Tongue (tissue), 2 donors: Measurements from ENCODE around the gene VWC2L. TPM values are rescaled to one million over a fixed set of nuclear protein-coding genes. Genes with fewer than 3 reads are reported as not detected.

ENCODE experiments used
- DNase-seq: peaks from one replicate; pipeline ENCODE4 v3.0.0-alpha.2; 2015
- total RNA-seq: library from RNA; depleted of rRNA; stranded (reverse); fragments of >200 nt; gene quantifications from one replicate; pipeline ENCODE4 v1.2.3, GENCODE V29; 2014

The VWC2L gene
- total RNA-seq, 1 donor from 2014 or later, result not detected

DNA sequence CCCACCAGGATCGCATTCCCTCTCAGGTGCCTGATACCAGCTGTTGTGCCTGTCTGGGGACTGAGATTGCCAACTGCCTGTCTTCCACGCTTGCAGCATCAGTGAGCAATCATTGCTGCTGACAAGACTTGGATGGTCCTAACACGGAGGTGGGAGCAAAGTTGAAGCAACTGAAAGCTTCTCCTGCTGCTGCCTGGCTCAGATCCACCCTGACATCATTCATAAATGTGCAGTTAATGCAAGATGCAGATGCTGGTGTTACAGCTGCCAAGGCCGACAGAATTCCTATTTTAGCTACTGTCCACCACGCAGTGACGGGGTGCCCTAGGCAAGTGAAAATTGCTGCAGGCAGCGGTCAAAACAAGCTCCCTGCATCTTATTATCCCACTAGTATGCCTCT lies 131.4 kb downstream of the VWC2L start:
- peak; percentile 24 for DNase-seq

DNA sequence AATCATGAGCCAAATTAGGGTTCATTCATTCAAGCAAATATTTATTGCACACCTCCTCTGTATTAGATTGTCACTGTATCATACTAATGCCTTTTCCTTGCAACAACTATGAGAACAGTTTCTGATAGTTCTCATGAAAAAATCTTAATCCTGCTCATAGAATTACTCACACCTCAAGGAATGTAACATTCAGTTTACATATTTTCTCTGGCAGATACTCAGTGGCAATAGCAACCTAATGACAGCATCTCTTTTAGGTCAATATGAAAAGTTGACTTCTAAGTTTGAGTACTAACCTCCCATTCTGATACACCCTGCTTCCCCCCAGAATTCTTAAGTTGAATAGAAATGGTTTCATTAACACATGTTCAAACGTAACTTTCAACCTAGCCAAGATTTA lies 132.0 kb downstream of the VWC2L start:
- DNase-seq, result no peak

DNA sequence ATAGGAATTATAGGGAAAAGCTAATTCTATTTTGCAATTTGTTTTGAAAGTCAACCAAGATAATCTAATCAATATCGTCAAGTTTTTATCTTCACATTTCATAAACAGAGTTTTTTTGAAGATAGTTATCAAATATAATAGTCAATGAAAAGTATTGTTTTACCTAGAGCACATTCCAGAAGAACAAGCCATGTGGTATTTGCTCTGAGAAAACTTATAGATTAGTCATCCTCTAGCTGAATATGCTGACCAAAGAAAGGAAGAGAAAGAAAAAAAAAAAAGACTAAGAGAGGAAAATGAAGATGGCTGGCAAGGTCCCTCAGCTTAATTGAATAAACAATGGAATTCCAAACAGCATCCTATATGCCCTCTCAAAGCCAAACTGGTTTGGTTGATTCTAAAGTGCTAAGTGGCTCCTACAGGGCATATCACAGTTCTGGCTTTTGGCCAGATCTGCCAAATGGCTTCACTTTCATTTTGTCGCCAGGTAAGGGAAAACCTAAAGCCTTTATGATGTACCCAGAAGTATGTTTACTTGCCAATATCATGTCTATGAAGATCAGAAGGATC lies 132.6 kb downstream of the VWC2L start:
- DNase-seq, result no peak

DNA sequence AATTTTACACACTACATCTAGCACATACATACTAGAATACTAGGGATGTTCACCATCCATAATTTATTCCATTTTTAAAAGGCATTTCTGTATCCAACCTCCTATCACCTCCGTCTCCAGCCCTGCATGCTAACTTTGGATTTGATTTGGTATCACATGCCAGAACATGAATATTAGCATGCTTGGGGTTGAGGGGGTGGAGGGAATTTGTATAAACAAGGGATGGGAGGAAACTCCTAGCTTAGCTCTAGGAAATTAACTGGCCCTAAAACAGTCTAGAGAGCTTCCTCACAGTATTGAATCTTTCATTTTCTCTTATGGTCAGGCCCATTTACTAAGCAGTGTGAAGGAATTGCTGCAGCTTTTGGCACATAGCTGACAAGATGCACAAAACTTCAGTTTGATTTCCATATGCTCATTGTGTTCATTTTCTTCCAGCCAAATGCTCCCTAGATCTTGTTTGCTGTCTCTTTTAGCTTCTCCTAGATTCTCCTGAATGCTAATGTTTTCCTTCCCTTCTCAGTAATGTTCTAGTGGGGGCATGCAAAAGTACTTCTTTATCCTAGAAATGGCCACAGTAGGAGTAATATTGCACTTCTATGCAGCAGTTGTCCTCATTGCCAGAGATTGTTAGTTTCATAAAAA lies 135.2 kb downstream of the VWC2L start:
- peak; percentile 4 for DNase-seq

DNA sequence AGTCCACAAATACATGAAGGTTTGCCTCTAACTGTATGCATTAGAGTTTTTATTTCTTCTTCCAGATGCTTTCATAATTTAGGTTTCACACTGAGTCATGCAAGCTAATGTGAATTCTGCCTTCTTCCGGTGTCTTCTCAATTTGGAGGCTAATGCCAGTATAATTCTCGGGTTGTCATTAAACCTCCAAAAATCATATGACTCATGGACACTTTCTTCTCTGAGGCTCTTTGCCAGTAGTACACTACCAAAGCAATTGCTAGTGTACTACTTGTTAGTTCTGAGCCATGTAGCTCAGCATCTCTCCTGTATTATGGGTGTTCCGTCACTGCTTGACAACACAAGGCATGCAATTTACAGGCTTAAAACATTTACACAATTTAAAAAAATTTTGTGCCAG lies 137.1 kb downstream of the VWC2L start:
- DNase-seq, result no peak

DNA sequence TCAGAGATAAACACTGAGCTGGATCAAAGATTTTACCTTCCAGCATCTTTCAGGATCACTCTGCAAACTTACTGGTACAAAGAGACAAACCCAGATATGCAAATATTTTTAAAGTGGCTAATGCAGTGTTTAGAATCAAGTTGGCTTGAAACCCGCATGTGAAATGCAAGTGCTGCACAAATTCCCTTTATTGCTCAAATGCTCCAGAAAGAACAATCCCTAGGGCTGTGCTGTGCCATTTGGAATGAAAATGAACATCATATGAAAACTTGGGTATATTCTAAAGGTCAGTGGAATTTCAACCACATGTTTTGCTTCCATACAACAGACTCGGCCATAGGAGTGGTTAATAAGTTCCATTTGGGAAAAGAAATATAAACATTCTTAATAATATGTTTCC lies 139.1 kb downstream of the VWC2L start:
- no peak for DNase-seq

DNA sequence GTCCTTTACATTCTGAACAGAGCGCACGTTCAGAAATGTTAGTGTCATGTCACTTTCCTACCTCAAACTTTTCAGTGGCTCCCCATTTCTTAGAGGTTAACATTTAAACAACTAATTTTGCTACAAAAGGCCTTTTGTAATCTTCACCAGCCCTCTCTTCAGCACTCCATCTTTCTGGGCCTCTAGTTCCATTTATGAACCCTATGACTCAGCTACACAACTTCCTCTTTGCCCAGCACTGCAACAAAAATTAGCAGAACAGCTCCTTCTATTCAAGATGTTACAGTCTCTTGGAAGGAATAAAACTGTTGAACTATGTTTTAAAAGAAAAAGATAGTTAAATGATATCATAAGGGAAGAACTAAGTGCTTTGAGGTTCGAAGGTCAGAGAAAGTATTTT lies 139.9 kb downstream of the VWC2L start:
- no peak for DNase-seq

DNA sequence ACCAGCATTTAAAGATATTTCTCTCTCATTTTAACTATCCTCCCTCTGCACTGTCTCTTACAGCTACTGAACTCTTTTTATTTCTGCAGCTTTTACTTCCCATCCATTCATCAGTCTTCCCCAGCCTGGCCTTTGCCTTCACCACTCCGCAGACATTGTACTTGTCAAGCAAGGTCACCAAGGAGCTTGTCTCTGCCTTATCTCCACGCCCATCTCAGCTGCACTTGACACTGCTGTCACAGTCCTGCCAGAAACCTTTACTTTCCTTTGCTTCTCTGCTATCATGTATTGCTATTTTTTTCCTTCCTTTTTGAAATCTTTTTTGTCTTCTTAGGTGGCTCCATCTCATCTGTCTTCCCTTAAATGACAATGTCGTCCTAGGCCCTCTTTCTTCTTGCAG lies 147.0 kb downstream of the VWC2L start:
- no peak for DNase-seq

DNA sequence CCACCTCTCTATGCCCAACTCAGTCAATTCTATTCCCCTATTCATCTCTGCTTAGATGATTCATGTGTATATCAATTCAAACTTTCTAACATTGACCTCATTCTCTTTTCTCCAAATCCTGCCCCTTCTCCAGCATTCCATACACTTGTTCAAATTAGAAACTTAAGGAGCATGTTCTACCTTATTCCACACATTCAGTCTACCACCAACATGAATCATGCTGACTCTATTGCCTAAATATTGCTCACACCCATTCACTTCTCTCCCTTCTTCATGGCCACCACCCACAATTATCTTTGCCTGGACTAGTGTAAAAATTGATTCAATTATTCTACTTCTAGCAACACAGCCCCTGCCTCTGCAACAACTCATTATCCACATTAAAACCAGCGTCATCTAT lies 147.5 kb downstream of the VWC2L start:
- no peak for DNase-seq

DNA sequence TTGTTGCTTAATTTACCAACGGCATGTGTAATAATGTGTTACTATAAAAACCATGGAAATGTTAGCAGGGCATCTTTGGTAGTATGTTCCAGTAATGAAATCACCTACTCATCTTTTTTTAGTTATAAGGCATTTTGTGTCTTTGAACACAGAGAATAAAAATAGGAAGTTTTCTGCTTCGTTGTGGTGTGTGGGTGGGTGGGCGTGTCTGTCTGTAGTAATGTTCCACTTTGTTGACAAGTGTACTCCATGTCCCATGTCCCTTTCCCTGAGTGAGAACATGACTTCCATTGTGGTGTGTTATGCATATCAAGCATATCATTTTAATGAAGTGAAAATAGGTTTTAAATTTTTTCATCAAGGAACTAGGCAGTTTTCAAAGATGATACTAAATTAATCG lies 149.3 kb downstream of the VWC2L start:
- no peak for DNase-seq

DNA sequence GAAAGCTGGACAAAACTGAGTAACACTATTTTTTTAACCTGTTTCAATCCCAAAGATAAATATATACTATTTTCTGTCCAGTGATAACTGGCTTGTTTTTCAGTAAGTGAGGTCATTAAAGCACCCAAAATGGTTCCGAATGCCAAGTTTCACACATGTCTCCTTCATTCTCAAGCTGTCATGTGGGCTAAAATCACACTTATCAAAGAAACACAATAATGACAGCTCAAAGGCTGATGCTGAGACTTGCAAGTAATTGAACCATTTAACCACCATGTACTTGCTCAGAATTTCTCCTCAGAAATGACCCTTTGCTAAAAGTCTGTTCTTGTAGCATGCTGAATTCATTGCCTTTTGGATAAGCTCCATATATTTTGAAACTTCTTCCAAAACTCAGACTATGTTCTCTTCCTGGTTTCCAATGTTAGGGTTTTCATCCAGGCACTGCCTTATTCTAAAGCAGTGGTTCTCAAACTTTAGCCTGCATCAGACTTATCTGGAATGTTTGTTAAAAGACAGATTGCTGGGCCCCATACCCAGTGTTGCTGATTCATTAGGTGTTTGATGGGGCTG lies 149.8 kb downstream of the VWC2L start:
- no peak for DNase-seq

DNA sequence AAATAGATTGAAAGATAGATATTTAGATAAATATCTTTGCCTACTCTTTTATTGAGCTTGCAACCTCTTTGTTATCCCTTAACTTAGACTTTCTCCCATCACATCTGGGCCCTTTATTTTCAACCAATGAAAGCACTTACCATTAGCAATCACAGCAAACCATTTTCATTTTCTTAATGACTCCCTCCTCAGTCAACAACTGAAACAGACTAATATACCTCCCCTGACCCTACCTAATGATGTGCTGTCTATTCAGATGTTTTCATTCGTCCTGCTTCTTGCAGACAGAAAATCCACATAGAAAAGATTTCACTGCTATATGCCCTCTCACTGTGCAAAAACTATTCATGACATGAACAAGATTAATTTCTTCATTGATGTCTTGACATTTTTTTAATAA lies 154.4 kb downstream of the VWC2L start:
- DNase-seq, result no peak

DNA sequence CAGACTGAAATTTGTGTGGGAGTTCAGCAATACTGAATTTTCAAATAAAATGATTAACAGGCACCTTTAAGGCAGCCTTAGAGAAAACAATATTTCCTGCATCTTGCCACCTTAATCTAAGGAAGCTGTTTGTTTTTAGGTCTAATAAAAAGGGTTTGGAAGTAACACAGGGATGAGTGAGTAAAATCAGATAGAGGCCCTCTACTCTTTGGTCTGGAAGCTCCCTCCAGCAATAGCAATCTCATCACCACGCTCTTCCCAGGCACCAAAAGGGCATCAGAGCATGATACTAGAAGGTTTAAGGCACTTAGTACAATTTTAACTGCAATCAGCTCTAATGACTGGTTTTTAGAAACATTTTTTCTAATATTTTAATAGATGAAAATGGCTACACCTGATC lies 155.6 kb downstream of the VWC2L start:
- no peak for DNase-seq

DNA sequence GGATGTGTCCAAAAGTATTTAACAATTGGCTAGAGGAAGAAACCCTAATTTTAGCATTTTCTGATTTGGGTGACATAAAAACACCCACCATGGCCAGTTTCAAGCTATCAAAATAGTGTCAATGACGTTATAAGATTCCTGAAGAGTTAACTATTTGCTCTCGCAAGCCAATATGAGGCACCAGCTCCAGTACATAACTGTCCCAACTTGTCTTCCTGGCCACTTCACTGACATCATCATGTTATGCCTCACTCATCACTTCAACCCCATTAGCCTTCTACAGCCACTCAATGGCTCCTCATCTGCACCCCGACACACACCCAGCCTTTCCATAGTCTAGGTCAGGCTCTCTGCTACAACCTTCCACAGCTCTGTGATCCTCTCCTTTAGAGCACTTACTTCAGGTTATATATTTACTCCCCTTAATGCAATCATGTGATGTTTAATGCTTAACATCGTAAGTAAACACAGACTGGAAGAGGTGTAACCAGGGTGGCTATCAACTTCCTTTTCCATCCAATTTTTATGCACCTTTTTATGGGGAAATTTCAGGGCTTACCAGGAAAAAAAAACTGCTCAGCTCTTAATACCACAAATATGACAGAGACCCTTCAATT lies 158.7 kb downstream of the VWC2L start:
- DNase-seq, result no peak

DNA sequence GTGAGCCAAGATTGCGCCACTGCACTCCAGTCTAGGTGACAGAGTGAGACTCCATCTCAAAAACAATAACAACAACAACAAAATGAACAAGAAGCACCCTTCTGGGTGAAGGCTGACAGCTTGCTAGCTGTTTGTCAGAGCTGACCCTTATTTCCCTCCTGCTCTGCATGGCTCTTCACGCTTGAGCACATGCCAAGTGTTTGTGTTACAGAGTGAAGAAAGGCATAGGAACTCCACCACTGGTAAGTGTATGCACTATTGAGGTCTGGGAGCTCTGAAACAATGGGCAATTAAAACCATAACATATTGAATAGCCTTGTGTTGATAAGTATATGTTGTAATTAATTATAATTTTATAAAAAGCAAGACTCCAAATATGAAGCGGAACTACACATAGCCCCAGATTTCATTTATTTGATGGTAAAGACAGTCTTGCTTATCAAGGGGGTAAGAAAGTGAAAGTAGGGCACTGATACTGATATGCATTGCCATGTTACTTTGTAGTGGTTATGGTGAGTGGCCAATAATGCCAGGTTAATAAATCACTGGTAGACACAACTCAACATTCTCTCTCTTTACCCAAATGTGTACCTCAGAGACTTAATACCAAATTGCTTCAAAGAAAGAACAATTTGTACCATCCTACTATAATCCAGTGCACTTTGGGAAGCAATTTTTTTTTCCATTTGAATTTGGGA lies 163.4 kb downstream of the VWC2L start:
- DNase-seq, result no peak

DNA sequence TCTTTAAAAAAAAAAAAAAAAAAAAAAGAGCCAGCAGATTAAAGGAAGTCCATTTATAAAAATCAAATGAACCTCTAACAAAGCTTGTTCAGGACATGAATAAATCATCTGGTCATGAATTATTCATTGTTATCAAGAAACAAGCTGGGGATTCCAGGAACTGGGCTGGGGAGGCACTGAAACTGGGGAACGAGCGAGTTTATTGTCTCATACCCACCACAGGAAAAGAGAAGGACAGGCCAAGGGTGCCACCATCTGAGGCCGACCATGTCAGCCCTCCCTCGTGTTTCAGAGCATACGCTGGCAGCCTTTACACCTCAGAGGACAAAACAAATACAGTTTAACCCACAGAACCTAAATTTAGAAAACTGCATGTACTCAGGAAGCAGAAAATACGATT lies 164.2 kb downstream of the VWC2L start:
- DNase-seq, result no peak

DNA sequence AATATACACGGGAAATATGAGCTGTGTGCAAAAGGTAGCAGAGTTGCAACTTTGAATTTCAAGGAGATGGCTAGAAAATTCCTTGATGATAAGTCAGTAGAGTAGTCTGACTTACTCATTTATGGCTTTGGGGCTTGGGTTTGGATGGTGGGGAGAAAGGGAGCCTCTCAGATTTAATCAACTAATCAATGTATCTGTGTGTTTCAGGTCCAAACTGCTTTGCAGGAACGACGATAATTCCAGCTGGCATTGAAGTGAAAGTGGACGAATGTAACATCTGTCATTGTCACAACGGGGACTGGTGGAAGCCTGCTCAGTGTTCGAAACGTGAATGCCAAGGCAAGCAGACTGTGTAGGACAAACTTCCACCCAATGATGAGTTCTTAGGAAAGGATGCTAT lies 164.6 kb downstream of the VWC2L start:
- DNase-seq, result no peak

DNA sequence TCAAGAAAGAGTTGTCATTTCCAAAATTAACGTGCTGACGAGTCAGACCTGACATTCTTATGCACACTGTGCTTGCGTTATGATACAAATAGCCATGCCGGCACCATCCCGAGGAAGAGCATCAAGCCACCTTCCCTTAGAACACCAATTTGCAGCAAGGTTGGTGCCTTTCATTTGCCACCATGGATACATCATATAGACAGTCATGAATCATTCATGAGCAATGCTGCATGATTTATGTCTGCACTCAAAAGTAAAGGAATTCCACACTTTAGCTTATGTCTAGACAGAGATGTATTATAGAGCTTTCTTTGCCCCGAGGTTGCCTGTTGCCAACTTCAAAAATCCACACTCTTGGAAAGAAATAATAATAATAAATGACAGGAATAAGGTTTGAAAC lies 166.9 kb downstream of the VWC2L start:
- DNase-seq, result no peak

DNA sequence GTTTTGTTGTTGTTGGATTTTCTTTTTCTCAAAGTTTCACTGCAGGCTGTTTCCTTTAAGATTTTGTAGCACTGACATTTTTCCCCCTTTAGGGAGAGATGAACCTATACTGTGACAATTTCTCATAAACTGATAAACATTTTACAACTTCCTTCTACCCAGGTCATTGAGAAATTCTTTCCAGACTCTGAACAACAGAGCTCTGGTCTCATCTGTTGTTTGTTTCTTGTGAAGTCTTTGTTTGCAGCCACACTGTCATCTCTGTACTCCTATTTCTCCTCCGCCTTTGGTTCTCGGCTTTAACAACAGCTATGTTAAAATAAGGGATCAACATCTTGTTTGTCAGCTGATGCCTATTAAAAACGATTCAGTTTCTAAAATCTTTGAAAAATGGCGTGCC lies 167.6 kb downstream of the VWC2L start:
- DNase-seq, result no peak

DNA sequence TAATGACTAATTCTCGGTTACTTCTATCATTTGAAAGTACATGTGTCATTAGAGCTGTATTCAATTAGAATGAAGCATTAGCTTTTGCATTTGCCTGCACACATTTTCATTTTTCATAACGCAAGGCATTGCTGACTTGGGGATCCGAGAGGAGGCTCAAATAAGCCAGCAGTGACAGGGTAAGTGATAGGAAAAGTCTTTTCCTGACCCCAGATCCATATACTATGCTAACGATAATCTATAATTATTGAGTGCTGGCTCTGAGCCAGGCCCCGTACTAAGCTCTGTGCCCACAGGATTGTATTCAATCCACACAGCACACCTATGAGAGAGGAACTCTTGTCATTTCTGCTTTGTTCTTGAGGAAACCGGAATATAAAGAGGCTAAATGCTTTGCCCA lies 168.2 kb downstream of the VWC2L start:
- DNase-seq, result no peak

DNA sequence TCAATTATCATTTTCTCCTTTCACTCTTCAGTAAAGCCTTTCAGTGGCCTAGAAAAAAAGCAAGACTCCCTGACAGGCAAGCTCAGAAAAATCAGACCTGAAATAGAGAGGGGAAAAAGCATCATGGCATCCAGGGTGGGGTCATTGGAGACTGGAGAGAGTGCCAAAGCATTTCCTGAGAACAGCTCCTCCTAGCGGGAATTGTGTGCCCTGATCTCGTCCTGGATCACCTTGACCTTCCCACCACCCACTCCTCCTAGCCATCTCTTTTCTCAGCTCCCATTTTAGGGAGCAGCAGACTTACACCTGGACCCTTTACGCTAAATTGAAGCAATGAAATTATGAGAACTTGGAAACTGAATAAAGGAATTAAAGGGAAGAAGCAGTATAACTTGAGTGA lies 176.6 kb downstream of the VWC2L start:
- DNase-seq, result no peak

DNA sequence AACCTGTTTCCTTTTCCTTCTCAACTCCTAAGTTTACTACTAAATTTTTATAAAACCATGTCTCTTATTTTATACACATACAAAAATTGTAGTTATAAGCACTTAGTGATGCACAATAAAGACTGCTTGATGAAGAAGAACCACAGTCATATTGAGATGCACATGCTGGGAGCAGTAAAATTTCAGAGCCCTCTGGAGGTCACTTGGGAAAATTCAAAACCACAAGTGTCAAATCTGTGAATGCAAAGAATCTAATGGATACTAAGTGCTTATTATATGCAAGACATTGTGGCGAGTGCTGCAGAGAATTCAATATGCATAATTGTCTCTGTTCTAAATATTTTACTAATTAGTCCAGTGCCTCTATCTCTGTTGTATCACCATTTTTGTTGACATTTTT lies 180.5 kb downstream of the VWC2L start:
- no peak for DNase-seq

DNA sequence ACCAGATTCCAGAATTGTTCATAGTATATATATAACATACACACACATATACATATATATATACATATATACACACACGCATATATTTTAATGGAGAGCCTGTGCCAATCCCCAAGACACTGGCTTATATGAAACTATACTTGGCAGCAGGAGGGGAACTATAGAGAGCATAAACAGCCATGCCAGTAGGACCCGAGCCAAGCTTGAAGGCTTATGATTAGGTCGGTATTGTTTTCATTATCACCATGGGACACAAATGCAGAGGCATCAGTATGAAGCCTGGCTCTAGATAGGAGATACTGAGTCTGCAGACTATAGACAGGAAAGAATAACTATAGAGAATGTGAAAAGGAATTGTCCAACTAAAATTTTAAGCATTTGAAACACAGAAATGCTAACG lies 181.2 kb downstream of the VWC2L start:
- DNase-seq, result no peak
